DND-41 (cell line): ENCODE data around the gene CACNA1A.
"Not testable (repeated sequence)": the region's sequence is repeated elsewhere in the genome, so short reads cannot be mapped to it uniquely, and the experiment has no call there.

Experiments used
- ATAC-seq: fragments of 200-7000 bp; cut with Tn5 transposase; 3 replicates; pipeline ENCODE4 v1.9.1; 2021; ENCODE audit warnings: low read depth; ENCODE audit not compliant: insufficient read depth
- DNase-seq: peaks from one replicate; pipeline ENCODE4 v3.0.0-alpha.2; 2020
- H2AFZ ChIP-seq: 2 replicates; pipeline ENCODE4 v1.6.0; 2012; ENCODE audit warnings: low read depth, low read length
- H3K27ac ChIP-seq: 2 replicates; pipeline ENCODE4 v1.5.1; 2012; ENCODE audit warnings: low read length, inconsistent platforms
- H3K27me3 ChIP-seq: fragments of 200-600 bp; sonication (generic); 2 replicates; pipeline ENCODE4 v1.6.0; 2012; ENCODE audit warnings: low read length, mild to moderate bottlenecking, inconsistent platforms; ENCODE audit not compliant: insufficient read depth, poor library complexity
- H3K36me3 ChIP-seq: 2 replicates; pipeline ENCODE4 v1.5.1; 2012; ENCODE audit warnings: low read length, inconsistent platforms; ENCODE audit not compliant: insufficient read depth
- H3K4me1 ChIP-seq: 2 replicates; pipeline ENCODE4 v1.5.1; 2012; ENCODE audit warnings: mild to moderate bottlenecking, low read length; ENCODE audit not compliant: insufficient read depth
- H3K4me2 ChIP-seq: 2 replicates; pipeline ENCODE4 v1.6.0; 2012; ENCODE audit warnings: mild to moderate bottlenecking, moderate library complexity, low read length, inconsistent platforms; ENCODE audit not compliant: insufficient read depth
- H3K4me3 ChIP-seq, 2 experiments: fragments of 200-600 bp in 1 of 2; shearing (Covaris generic) in 1 of 2; 2 replicates each; pipeline ENCODE4 v1.5.1; 2012 to 2016; ENCODE audit warnings: inconsistent platforms in 2 of 2, low read length in 2 of 2, mild to moderate bottlenecking in 2 of 2, low read depth in 1 of 2, moderate library complexity in 1 of 2
- H3K79me2 ChIP-seq: 2 replicates; pipeline ENCODE4 v1.6.0; 2012; ENCODE audit warnings: low read length, inconsistent platforms; ENCODE audit not compliant: insufficient read depth
- H3K9ac ChIP-seq: 2 replicates; pipeline ENCODE4 v1.6.0; 2012; ENCODE audit warnings: low read depth, mild to moderate bottlenecking, inconsistent platforms, low read length, moderate library complexity
- H3K9me3 ChIP-seq: 2 replicates; pipeline ENCODE4 v1.5.1; 2012; ENCODE audit warnings: low read length, moderate library complexity, mild to moderate bottlenecking, inconsistent platforms; ENCODE audit not compliant: insufficient read depth, severe bottlenecking
- H4K20me1 ChIP-seq: 2 replicates; pipeline ENCODE4 v1.6.0; 2012; ENCODE audit warnings: low read length; ENCODE audit not compliant: insufficient read depth
- EZH2 ChIP-seq: IDR thresholded peaks from 3 replicates; pipeline ENCODE4 v1.6.1; 2012; ENCODE audit warnings: borderline replicate concordance, low read depth, mild to moderate bottlenecking, moderate library complexity, low read length, inconsistent platforms; ENCODE audit not compliant: severe bottlenecking
- TF ChIP-seq, protein P1 (sequence below): IDR thresholded peaks from 2 replicates; pipeline ENCODE4 v1.5.1; 2012; ENCODE audit warnings: borderline replicate concordance, low read length, moderate library complexity, mild to moderate bottlenecking; ENCODE audit not compliant: poor library complexity, severe bottlenecking; ENCODE audit errors: extremely low read depth

The CACNA1A gene

DNA sequence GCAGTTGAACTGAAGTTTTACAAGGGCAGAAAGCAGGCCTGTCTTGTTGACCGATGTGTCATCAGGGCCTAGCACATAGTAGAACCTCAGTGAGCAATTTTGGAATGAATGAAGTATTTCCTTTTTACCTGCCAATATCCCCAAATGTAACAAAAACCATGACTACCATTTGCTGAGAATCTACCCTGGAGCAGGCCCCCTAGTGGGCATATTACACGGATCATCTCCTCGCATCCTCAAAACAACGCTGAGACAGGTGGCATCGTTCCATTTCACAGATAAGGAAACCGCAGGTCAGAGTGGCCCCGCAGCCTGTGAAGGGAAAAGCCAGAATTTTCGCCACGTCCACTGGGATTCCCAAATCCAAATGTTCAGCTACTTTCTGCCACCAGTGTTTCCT, 77.9 kb downstream of the CACNA1A start:
- no peak for TF ChIP-seq EZH2
- TF ChIP-seq, protein P1, sequence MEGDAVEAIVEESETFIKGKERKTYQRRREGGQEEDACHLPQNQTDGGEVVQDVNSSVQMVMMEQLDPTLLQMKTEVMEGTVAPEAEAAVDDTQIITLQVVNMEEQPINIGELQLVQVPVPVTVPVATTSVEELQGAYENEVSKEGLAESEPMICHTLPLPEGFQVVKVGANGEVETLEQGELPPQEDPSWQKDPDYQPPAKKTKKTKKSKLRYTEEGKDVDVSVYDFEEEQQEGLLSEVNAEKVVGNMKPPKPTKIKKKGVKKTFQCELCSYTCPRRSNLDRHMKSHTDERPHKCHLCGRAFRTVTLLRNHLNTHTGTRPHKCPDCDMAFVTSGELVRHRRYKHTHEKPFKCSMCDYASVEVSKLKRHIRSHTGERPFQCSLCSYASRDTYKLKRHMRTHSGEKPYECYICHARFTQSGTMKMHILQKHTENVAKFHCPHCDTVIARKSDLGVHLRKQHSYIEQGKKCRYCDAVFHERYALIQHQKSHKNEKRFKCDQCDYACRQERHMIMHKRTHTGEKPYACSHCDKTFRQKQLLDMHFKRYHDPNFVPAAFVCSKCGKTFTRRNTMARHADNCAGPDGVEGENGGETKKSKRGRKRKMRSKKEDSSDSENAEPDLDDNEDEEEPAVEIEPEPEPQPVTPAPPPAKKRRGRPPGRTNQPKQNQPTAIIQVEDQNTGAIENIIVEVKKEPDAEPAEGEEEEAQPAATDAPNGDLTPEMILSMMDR, result peak; percentile 67
- H3K4me2 ChIP-seq, result no peak overlapping the region
- ATAC-seq (no peak), DNase-seq (peak; percentile 10)
- H3K79me2 ChIP-seq, result no peaks in the 10 kb centered on the region
- H3K27ac ChIP-seq, result no peak overlapping the region
- no peak overlapping the region for H3K9ac ChIP-seq
- peaks cover 7% of the 10 kb centered on the region for H3K9me3 ChIP-seq
- H3K36me3 ChIP-seq, result no peaks in the 10 kb centered on the region
- no peaks in the 10 kb centered on the region; the same call in 1 of the 2 replicates for H4K20me1 ChIP-seq
- H3K4me3 ChIP-seq, result no peak overlapping the region
- H3K27me3 ChIP-seq, result no peaks in the 10 kb centered on the region
- no peaks in the 10 kb centered on the region for H3K4me1 ChIP-seq
- H2AFZ ChIP-seq, result no peak overlapping the region

DNA sequence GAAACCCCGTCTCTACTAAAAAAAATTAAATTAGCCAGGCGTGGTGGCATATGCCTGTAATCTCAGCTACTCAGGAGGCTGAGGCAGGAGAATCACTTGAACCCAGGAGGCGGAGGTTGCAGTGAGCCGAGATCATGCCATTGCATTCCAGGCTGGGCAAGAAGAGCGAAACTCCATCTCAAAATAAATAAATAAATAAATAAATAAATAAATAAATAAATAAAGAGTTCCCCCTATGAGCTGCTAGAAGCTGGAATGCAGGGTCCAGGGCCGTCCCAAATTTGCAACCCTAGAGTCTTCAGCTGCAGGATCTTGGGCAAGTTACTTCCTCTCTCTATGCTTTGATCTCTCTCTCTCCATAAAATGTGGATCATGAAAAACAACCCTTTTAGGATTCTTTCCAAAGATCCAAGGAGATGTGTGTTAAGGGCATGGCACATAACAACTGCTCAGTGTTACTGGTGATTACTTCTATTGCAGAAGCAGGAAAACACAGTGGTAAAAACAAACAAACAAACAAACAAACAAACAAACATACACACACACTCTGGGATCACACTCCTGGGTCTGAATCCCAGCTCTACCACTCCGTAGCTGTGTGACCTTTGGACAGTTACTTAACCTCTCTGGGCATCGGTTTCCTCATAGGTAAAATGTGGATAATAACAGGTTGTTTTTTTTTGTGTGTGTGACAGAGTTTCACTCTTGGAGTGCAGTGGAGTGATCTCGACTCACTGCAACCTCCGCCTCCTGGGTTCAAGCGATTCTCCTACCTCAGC, 78.8 kb downstream of the CACNA1A start:
- H3K9me3 ChIP-seq, result peaks cover 10% of the 10 kb centered on the region
- no peak overlapping the region for H3K4me2 ChIP-seq
- H3K27me3 ChIP-seq, result no peaks in the 10 kb centered on the region
- no peak overlapping the region for H3K4me3 ChIP-seq
- no peak for TF ChIP-seq EZH2
- TF ChIP-seq, protein P1, result no peak
- H4K20me1 ChIP-seq, result no peaks in the 10 kb centered on the region; the same call in 1 of the 2 replicates
- H3K4me1 ChIP-seq, result no peaks in the 10 kb centered on the region
- H3K27ac ChIP-seq, result no peak overlapping the region
- no peak overlapping the region for H2AFZ ChIP-seq
- H3K79me2 ChIP-seq, result no peaks in the 10 kb centered on the region
- DNase-seq (no peak), ATAC-seq (no peak)
- no peak overlapping the region for H3K9ac ChIP-seq
- H3K36me3 ChIP-seq, result no peaks in the 10 kb centered on the region

DNA sequence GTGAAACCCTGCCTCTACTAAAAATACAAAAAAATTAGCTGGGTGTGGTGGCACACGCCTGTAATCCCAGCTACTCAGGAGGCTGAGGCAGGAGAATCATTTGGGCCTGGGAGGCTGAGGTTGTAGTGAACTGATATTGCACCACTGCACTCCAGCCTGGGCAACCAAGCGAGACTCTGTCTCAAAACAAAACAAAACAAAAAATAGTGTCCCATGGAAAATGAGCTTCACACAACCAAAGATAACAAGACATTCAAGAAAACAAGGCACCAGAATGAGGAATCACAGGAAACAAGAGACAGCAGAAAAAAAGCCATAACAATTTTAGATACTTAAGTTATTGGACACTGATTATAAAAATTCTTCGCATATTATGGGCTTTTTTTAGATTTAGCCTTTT, 80.4 kb downstream of the CACNA1A start:
- H3K36me3 ChIP-seq, DNase-seq, ATAC-seq, H3K27me3 ChIP-seq, H3K4me2 ChIP-seq, H3K4me3 ChIP-seq, H2AFZ ChIP-seq, H3K4me1 ChIP-seq, H3K9ac ChIP-seq, H3K27ac ChIP-seq, H4K20me1 ChIP-seq, H3K79me2 ChIP-seq: not testable (repeated sequence)
- peaks cover 12% of the 10 kb centered on the region for H3K9me3 ChIP-seq

DNA sequence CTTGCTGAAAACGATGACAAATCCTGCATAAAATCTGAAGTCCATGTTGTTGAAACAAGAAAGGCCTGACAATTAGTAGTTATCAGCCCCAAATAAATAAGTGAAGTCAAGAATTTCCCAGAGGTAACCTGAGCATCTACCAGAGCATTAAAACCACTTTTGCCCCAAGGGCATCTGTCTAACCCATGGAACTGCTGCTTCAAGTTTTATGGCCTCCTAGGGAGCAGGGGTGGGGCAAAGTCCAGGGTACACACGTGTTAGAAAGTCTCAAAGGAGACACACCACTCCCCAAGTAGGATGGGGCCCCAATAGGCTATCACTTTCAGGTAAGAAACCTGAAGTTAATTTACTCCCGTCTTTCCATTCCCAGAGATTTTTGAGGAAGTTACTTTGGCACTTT, 81.1 kb downstream of the CACNA1A start:
- Histone ChIP-seq H3K27ac (no peak overlapping the region), H2AFZ (no peak overlapping the region), H3K4me1 (no peaks in the 10 kb centered on the region), H3K9me3 (peaks cover 12% of the 10 kb centered on the region), H3K79me2 (no peaks in the 10 kb centered on the region), H4K20me1 (no peaks in the 10 kb centered on the region), H3K36me3 (no peaks in the 10 kb centered on the region), H3K4me2 (no peak overlapping the region), H3K27me3 (no peaks in the 10 kb centered on the region), H3K4me3 (no peak overlapping the region), H3K9ac (no peak overlapping the region)
- no peak for TF ChIP-seq EZH2
- TF ChIP-seq, protein P1, result no peak
- DNase-seq, result no peak
- no peak for ATAC-seq
